GM19043 (cell line): ENCODE results near the gene KRTAP10-12.

Experiments used
- ATAC-seq: cut with Tn5 transposase; IDR thresholded peaks from one replicate; pipeline ENCODE4 v1.9.1; 2021; ENCODE audit warnings: low read depth; ENCODE audit not compliant: unreplicated experiment

Gene KRTAP10-12

DNA sequence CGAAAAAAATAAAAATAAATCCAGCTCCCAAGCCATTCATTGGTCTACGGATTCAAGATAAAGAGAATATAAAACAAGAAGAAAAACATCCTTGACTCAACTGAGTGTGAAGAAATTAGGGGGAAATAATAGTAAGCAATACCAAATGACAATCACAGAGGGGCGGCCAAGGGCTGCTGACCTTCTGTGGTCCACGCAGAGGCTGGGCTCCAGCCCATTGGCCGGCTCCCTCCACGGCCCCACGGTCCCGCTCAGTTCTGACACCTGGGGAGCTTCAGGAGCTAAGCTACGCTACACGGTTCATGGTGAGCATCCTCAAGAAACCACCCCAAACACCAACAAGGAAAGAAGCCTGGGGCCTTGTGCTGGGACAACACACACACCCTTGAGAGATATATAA is 400 bp upstream of the KRTAP10-12 start:
- ATAC-seq: no peak

DNA sequence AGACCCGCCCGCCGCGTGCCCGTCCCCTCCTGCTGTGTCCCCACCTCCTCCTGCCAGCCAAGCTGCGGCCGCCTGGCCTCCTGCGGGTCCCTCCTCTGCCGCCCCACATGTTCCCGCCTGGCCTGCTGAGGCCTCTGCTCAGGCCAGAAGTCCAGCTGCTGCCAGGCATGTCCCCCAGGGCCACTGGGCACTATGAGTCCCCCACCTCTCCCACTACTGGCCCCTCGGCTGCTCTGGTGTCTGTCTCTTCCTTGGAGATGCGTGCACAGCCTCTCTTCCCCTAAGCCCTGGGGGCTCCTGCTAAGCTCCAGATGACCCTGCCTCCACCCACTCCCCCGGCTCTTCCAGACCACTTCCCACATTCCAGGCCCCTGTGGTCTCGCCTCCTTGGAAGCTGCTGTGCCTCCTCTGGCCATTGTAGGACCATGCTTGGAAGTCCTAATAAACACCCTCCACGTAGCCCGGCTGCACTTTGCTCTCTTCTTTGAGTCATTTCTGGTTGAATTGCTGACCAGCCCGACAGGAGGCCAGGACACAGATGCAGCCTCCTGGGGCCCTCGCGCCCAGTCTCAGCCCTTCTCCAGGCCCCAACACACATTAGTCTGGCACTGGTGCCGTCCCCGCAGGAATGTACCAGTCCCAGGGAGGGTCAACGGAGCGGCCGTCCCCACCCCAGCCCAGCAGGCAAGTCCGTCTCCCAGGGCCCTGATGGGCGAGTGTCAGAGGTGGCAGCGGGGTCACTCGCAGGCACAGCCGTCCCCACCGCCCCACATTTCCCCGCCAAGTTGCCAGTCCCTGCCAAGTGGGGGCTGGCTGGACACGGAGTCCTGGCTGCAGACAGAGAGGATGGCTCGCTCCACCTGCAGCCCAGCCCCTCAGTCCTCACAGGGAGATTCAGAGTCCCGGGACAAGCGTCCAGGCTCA is 1.1 kb downstream of the KRTAP10-12 start:
- no peak for ATAC-seq

DNA sequence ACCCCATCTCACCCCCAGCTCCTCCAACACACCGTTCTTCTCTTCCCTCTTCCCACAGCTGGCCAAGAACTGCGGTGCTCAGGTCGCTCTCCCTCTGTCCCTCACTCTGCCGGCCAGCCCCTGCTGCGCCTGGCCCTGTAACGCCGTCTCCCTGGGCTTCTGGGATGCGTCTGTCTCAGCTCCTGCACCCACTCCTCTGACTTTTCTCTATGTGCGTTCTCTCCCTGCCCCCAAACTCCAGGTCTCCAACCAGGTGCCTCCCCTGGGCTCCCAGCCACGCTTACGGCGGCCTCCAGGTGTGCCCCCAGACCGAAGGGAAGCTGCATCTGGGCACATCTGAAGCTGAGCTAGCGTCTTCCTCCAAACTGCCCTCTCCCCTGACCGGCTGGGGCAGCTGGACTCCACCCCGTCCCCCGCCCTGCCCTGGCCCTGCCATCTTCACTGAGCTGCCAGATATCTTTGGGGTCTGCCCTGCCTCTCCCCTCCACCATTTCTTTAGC is 2.6 kb downstream of the KRTAP10-12 start:
- ATAC-seq: no peak

DNA sequence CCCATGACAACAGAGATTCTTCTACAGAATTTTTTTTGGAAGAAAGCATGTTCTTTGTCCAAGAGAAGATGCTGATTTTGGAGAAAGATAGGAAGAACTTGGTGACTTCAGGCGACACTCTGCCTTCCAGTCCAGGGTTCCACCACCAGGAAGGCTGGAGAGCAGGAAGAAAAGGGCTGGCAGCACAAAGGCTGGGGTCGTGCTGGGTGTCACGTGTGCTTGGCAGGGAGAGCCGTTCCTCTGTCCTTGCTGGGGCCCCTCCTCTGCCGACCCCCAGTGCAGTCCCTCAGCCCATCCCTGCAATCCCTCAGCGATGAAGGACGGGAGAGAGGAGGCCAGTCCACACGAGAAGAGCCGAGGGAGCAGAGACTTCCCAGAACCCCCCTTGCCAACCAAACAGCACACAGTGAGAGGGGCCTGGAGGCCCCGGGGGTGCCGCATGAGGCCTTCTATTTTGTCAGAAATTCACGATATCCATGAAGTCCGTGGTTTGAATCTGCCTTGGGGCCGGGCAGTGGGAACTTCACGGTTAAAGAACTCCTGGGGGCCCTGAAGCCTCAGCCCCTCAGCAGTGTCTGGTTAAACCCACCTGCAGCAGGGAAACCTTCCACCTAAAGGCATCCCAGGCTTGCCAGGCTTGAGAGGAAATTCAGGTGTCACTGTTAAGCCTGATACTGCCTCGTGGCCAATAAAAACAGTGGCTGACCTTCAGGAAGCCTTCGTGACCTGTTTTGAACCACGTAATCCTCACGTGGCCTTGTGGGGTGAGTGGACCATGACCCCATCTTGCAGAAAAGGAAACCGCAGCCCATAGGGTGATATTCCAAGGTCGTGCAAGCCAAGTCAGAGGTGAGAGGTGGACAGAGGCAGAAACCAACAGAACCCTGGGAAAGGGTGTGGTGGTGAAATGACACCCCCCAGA is 3.4 kb downstream of the KRTAP10-12 start:
- ATAC-seq: no peak

DNA sequence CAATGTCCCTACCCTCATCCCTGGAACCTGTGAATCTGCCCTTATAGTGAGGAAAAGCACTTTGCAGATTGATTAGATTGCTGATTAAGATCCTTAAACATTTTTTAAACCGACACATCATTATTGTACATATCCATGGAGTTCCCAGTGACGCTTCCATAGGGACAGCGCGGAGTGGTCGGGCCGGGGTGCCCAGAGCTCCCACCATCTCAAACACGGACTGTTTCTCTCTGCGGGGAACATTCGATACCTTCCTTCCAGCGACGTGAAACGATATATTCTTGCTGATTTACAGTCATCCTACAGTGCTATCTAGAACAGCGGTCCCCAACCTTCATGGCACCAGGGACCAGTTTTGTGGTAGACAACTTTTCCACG is 4.0 kb downstream of the KRTAP10-12 start:
- no peak for ATAC-seq

DNA sequence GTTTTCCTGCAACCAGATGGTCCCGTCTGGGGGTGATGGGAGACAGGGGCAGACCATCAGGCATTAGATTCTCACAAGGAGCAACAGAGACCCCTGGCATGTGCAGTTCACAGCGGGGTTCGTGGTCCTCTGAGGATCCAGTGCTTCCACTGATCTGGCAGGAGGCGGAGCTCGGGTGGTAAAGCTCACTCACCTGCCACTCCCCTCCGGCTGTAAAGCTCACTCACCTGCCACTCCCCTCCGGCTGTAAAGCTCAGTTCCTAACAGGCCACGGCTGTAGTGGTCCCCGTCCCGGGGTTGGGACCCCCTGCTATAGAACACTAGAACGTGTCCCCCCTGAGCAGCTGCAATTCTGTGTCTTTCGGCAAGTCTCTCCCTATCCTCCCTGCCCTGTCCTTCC is 4.6 kb downstream of the KRTAP10-12 start:
- ATAC-seq: no peak

DNA sequence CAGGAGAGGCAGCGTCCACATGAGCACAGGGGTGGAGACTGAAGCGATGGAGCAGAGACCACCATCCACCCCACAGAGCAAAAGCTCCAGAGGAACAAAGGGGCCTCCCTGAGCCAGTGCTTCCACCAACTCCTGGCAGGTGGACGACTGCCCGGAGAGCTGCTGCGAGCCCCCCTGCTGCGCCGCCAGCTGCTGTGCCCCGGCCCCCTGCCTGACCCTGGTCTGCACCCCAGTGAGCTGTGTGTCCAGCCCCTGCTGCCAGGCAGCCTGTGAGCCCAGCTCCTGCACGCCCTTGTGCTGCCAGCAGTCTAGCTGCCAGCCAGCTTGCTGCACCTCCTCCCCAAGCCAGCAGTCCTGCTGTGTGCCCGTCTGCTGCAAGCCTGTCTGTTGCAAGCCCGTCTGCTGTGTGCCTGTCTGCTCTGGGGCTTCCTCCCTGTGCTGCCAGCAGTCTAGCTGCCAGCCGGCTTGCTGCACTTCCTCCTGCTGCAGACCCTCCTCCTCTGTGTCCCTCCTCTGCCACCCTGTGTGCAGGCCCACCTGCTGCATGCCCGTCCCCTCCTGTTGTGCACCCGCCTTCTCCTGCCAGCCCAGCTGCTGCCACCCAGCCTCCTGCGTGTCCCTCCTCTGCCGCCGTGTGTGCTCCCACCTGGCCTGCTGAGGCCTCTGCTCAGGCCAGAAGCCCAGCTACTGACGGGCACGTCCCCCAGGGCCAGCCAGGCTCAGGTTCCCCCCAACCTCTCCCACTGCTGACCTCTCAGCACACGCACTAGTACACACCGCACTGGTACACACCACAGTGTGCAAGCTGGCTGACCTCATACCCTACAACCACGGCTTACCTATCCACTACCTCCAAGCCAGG is 5.4 kb downstream of the KRTAP10-12 start:
- ATAC-seq: no peak

DNA sequence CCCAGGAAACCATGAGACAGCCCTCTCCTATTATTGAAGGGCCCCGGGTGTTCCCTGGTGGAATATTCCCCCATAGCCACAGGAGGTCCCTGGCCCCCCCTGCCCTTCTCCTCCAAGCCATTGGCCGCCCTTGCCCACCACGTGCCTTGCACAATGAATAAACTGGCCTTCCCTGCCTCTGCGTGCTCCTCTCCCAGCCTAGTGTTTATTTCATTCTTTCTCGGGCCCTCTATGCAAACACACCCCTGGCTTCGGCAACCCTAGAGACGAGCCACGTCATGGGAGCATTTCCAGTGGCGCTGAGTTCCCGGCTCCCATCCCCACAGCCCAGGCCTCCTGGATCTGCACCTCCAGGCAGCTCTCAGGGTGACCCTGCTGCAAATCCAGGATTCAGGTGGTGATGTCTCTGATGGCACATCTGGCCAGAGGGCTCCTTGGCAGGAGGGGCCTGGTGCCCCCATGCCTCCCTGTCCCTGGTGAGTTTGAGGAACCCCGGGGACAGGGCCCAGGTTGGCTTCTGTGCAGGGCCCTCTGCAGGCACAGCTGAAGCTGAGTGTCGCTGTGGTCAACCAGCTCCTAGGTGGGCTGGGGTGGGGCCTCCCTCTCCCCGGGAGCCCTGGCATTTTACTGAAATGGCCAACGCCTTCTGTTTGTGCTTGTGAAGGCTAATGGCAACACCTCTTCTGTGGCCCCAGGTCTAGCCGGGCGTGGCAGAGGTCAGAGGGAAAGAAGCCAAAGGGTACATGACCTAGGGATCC is 6.2 kb downstream of the KRTAP10-12 start:
- ATAC-seq: no peak

DNA sequence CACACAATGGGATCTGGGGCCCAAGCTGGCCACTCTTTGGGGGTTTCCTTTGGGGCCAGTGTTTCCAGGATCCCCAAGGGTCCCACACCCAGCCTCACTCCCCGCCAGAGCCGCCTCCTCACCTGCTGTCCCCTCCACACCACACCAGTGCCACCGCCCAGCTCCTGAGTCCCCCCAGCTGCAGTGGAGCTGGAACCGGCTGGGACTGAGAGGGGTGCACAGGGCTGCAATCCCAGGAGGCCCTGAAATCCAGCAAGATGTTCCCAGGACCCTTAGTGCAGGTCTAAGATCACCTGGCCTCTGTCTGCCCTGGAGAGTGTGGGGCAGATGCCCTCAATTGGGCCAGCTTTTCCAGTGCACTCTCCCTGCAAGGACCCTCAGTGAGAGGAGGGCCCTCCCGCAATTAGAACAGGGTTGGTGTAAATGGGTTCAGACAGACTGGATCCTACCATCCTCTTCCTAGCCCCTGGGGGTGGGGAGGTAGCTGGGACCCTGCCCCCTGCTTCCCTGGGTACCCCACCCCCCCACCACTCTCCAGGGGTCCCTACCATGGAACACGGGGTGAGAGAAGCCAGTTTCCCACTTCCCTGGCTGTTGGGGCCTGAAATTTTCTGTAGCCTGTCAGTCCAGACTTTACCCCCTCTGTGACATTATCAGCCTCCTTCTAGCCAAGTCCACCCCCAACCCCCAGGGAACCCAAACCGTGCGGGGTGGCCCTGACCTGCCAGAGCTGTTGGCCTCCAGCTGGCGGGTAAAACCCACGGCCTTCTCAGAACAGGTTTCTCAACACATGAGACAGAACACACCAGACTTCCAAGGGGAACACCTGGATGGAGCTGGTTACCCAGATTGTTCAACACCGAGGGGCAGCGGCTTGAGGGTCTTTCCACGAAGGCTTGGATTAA is 7.0 kb downstream of the KRTAP10-12 start:
- no peak for ATAC-seq

DNA sequence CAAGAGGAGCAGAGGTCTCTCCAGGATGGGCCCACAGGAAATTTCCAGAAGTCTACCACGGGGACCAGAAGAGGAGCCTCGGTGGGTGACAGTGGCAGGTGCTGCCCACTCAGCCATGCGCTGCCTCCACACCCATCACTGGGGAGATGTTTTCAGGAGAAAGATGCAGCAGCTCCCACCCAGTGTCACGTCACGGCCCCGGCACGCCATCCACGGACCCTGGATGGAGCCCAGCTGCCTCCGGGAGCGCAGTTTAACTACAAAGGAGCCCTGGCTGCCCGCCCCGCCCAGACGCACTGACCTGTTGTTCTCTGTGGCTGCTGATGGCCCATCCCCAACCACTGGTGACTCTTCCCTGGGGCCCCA is 7.6 kb downstream of the KRTAP10-12 start:
- no peak for ATAC-seq

DNA sequence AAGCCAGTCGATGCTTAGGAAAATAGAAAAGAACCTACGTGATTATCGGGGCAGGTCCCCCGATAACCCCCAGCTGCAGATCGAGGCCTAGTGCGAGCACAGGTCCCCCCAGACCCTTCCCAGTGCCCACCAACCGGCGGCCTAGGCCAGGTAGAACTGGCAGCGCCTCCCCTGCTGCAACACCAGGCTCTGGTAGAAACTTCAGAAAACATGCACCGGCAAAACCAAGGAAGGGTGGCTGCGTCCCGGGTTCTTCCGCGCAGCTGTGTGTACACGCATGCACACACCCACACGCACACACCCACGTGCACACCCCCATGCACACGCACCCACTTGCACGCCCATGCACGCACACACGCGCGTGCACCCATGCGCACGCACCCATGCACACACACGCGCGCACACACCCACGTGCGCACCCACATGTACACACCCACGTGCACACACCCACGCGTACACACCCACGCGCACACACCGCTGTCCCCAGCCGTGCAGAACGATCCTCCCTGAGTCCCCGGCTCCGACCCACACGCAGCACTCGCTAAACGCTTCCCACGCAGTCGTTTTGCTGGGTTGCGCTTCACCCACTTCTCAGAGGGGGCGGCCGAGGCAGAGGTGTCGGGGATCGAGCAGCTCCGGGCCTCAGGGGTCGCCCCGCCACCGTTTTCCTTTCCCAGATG is 9.2 kb downstream of the KRTAP10-12 start:
- no peak for ATAC-seq

DNA sequence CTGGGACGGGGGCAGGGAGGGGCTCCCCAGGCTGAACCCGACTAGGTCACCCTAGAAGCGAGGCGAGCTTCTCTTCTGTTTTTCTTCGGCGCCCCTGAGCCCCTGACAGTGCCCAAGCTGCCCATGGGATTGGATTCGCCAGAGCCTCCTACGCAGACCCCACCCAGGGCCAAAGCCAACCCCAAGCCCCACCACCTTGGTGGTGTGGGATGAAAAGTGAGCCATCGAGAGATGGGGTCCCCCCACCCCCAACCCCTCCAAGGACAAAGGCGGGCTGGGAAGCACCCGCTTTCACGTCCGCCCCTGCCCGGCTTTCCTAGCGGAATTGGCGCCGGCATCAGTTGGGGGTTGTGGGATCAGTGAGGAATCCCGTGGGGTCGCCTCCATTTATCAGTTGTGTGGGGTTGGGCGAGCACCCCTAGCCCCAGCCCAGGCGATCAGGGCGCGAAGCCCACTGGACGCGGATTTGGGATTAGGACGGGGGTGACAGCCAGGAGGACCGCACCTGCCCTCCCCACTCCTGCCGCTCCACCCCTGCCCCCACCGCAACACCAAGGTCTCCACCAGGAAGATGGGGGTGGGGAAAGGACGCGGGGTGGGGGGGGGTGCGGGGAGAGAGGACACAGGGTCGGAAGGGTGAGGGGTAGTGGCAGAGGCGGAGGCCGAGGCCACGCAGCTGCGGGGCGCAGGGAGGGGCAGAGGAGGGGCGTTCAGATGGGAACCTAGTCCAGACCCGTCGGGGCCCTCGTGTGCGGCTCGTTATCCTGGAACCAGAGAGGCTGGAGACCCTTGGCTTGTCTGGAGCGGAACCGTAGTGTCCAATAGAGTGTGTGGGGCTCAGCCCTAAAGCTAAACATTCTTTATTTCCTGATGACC is 10.0 kb downstream of the KRTAP10-12 start:
- no peak for ATAC-seq

DNA sequence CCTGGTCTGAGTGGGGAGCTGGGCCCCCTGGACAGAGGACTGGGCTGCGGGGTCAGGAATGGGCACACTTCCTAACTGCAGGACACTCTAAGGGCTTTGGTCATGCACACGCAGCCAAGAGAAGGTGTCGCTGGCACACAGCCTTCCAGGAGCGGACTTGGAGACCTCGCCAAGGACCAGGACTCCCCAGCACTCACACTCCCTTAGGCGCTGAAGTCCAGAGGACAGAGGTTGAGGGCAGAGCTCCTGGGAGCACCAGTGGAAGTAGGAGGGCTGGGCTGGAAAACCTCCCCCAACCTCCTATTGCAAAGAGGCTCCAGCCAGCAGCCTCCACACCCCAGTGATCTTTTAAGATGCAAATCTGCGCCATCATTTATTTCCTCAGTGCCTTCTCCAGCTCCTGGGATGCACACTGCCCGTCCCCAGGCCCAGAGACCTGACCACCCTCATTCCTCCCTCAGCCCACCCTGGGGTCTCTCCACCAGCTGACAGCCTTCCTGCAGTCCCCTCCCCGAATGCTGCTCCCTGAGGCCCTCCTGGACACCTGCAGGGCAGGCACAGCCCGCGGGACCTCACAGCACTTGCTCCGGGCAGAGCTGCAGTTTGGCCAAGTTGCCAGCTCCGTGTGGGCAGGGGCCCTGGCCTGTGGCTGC is 11.4 kb downstream of the KRTAP10-12 start:
- ATAC-seq: no peak

DNA sequence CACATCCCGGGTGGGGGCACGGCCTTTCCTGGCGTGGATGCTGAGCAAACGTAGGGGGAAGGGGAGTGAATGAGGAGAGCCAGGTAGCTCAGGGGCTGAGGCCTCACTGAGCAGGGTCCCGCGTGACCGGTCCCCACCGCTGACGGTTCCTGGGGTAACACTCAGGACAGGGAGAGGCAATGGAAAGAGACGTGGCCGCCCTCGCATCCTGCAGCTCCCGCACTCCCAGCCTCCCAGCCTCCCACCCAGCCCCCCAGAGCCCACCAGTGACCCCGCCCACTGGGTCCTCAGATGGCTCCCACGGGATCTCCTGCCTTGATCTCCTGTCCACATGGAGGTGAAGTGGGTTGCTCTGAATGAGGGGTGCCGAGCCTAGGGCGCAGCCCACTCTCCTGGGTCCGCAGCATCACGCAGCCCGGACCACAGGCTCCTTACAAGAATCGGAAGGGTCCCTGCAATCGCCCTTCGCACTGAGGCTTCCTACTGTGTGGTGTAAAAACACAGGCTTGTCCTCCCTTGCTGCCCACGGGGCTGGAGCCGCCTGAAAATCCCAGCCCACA is 12.0 kb downstream of the KRTAP10-12 start:
- no peak for ATAC-seq

DNA sequence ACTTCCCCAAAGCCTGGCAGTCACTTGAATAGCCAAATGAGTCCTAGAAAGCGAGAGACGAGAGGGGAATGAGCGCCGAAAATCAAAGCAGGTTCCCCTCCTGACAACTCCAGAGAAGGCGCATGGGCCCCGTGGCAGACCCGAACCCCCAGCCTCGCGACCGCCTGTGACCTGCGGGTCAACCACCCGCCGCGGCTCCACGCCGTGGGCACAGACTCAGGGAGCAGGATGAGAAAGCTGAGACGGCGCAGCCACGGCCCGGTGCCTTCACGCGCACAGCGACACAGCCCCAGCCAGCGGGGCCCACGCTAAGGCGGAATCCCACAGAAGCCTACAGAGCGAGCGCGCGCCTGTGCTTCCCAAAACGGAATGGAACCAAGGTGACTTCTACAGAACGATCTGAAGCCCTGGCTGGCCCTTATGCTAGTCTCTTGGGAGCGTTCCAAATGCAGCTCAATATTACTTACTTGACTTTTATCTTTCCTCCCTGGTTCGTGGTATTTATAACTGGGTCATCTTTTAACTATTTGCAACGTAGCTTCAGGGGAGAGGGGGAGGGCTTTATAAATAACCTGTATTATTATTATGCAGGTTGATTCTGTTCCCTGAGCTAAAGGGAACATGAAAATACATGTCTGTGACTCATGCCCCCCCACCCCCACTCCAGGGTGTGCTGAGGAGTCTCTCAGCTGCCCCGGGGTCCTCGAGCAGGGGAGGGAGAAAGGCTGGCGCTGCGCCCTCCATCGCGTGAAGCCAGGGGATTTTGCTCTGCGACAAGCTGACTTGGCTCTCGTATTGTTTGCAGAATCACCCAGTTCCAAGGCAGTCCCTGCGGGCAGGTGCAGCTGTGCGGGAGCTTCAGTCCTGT is 12.7 kb downstream of the KRTAP10-12 start:
- no peak for ATAC-seq

DNA sequence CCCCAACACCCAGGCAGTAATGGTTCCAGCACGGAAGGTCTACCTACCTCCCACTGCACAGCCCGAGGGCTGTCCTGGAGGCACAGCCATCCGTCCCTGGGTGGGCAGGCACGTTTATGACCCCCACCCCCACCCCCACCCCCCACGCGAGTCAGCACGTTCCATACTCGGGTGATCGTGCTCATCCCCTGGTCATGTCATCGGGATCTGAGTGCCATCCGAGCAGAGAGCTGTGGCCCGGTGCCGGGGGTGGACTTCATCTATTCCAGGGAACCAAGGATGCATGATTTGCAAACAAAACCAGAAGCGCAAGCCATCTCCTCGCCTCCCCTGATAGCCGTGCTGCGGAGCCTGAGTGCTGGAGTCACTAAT is 13.3 kb downstream of the KRTAP10-12 start:
- no peak for ATAC-seq
